NCI-H748 (cell line): Measurements from ENCODE around the gene MMP24OS.
A peak's percentile ranks its signal among the peaks of the same experiment; 100 is the strongest.

Experiments
- DNase-seq: peaks from one replicate; lab custom pipeline; 2025; ENCODE audit not compliant: unreplicated experiment; lab: John Stamatoyannopoulos, UW

MMP24OS gene

GRCh38 chr20:35306931-35307517 lies 29.1 kb upstream of the MMP24OS start:
- DNase-seq, result peak; percentile 49

- DNase-seq, result no peak
Observed at GRCh38 chr20:35305682-35306556, 28.0 kb upstream of the MMP24OS start.

GRCh38 chr20:35304956-35305355 lies 27.0 kb upstream of the MMP24OS start:
- no peak for DNase-seq

- peak; percentile 82 for DNase-seq
Observed at GRCh38 chr20:35303735-35304491, 26.0 kb upstream of the MMP24OS start.

- no peak for DNase-seq
Observed at GRCh38 chr20:35303382-35303734, 25.4 kb upstream of the MMP24OS start.

GRCh38 chr20:35302421-35303335 lies 24.8 kb upstream of the MMP24OS start:
- DNase-seq, result no peak

GRCh38 chr20:35301426-35301825 lies 23.5 kb upstream of the MMP24OS start:
- no peak for DNase-seq

- DNase-seq, result no peak
Observed at GRCh38 chr20:35300469-35301262, 22.7 kb upstream of the MMP24OS start.

- DNase-seq, result no peak
Observed at GRCh38 chr20:35299780-35300179, 21.9 kb upstream of the MMP24OS start.

- no peak for DNase-seq
Observed at GRCh38 chr20:35298264-35298663, 20.3 kb upstream of the MMP24OS start.

GRCh38 chr20:35297740-35298139 lies 19.8 kb upstream of the MMP24OS start:
- no peak for DNase-seq

GRCh38 chr20:35297155-35297554 lies 19.2 kb upstream of the MMP24OS start:
- no peak for DNase-seq

GRCh38 chr20:35296101-35296554 lies 18.2 kb upstream of the MMP24OS start:
- DNase-seq, result peak; percentile 71

- no peak for DNase-seq
Observed at GRCh38 chr20:35295674-35296073, 17.8 kb upstream of the MMP24OS start.

GRCh38 chr20:35295058-35295457 lies 17.1 kb upstream of the MMP24OS start:
- no peak for DNase-seq

- DNase-seq, result no peak
Observed at GRCh38 chr20:35294293-35294685, 16.4 kb upstream of the MMP24OS start.

GRCh38 chr20:35293303-35294292 lies 15.7 kb upstream of the MMP24OS start:
- DNase-seq, result no peak

GRCh38 chr20:35292504-35293285 lies 14.8 kb upstream of the MMP24OS start:
- DNase-seq, result no peak
